GM19397 (cell line): ENCODE measurements around the gene PDCD1LG2.
A peak's percentile ranks its signal among the peaks of the same experiment; 100 is the strongest.

Source experiments
- ATAC-seq: cut with Tn5 transposase; IDR thresholded peaks from one replicate; pipeline ENCODE4 v1.9.1; 2021; ENCODE audit warnings: mild to moderate bottlenecking, moderate library complexity; ENCODE audit not compliant: unreplicated experiment

The PDCD1LG2 gene

GRCh38 chr9:5608298-5609225 is 98.2 kb downstream of the PDCD1LG2 start:
- peak; percentile 59 for ATAC-seq

- ATAC-seq, result no peak
Observed at GRCh38 chr9:5609226-5609596, 98.9 kb downstream of the PDCD1LG2 start.

GRCh38 chr9:5610491-5610890 is 100.2 kb downstream of the PDCD1LG2 start:
- no peak for ATAC-seq

- ATAC-seq, result no peak
Observed at GRCh38 chr9:5611321-5612184, 101.2 kb downstream of the PDCD1LG2 start.

- ATAC-seq, result no peak
Observed at GRCh38 chr9:5612185-5612530, 101.8 kb downstream of the PDCD1LG2 start.

GRCh38 chr9:5614192-5614591 is 103.9 kb downstream of the PDCD1LG2 start:
- ATAC-seq, result no peak

GRCh38 chr9:5614985-5615384 is 104.7 kb downstream of the PDCD1LG2 start:
- ATAC-seq, result no peak

GRCh38 chr9:5617749-5618148 is 107.4 kb downstream of the PDCD1LG2 start:
- peak; percentile 90 for ATAC-seq

GRCh38 chr9:5620494-5620893 is 110.2 kb downstream of the PDCD1LG2 start:
- ATAC-seq, result no peak
